SK-N-SH (cell line): ENCODE measurements around the gene ARHGEF25. TPM values are rescaled to one million over a fixed set of nuclear protein-coding genes. Genes with fewer than 3 reads are reported as not detected.

ENCODE experiments used
- CTCF ChIA-PET: fragments of 300-600, 350-600 bp; formaldehyde crosslinking; extraction: SDS; loops from one replicate; lab custom pipeline; 2021; lab: Yijun Ruan, JAX
- POLR2A ChIA-PET: fragments of 350-600 bp; sonication (Branson Sonifier 250); formaldehyde crosslinking; extraction: SDS; loops from one replicate; lab custom pipeline; 2020; ENCODE audit warnings: antibody characterized with exemption, inconsistent platforms; lab: Yijun Ruan, JAX
- DNase-seq: peaks from one replicate; pipeline ENCODE4 v3.0.0; 2012
- H2AFZ ChIP-seq: fragments of 200-600 bp; sonication (generic); 2 replicates; pipeline ENCODE4 v1.8.1; 2016; ENCODE audit warnings: antibody characterized with exemption, mild to moderate bottlenecking, low read depth
- H3F3A ChIP-seq: fragments of 200-600 bp; sonication (generic); replicated peaks from 2 replicates; pipeline ENCODE3; 2016; ENCODE audit warnings: antibody characterized with exemption, mild to moderate bottlenecking; ENCODE audit not compliant: insufficient read depth
- H3K27ac ChIP-seq, 2 experiments: fragments of 200-500 bp in 1 of 2; fragments of 200-600 bp in 1 of 2; sonication (Bioruptor generic) in 1 of 2; sonication (generic), shearing (Covaris generic) in 1 of 2; 2 replicates each; pipeline versions ENCODE4 v1.5.1 to v1.6.1; 2014 to 2016; ENCODE audit warnings: low read depth in 2 of 2, inconsistent platforms in 1 of 2, low read length in 1 of 2, mild to moderate bottlenecking in 1 of 2, mixed read lengths in 1 of 2
- H3K27me3 ChIP-seq: fragments of 200-600 bp; sonication (generic), shearing (Covaris generic); 2 replicates; pipeline ENCODE4 v1.6.1; 2016; ENCODE audit warnings: mixed run types; ENCODE audit not compliant: insufficient read depth
- H3K36me3 ChIP-seq, 2 experiments: fragments of 200-500 bp in 1 of 2; fragments of 200-600 bp in 1 of 2; sonication (Bioruptor generic) in 1 of 2; sonication (generic) in 1 of 2; replicated peaks in 1 of 2; 2 replicates each; pipeline versions ENCODE3 to v1.5.1; 2014 to 2016; ENCODE audit warnings: low read length in 1 of 2, mild to moderate bottlenecking in 1 of 2; ENCODE audit not compliant: insufficient read depth in 2 of 2, control insufficient read depth in 1 of 2
- H3K4me1 ChIP-seq, 2 experiments: fragments of 200-500 bp in 1 of 2; fragments of 200-600 bp in 1 of 2; sonication (Bioruptor generic) in 1 of 2; sonication (generic), shearing (Covaris generic) in 1 of 2; 2 replicates each; pipeline versions ENCODE4 v1.5.1 to v1.6.1; 2014 to 2016; ENCODE audit warnings: low read depth in 1 of 2, low read length in 1 of 2, mixed run types in 1 of 2; ENCODE audit not compliant: insufficient read depth in 2 of 2, control insufficient read depth in 1 of 2
- H3K4me2 ChIP-seq: fragments of 200-600 bp; sonication (generic), shearing (Covaris generic); 2 replicates; pipeline ENCODE4 v1.6.1; 2017; ENCODE audit warnings: mixed run types
- H3K4me3 ChIP-seq, 2 experiments: fragments of 200-500 bp in 1 of 2; fragments of 200-600 bp in 1 of 2; sonication (Bioruptor generic) in 1 of 2; sonication (generic), shearing (Covaris generic) in 1 of 2; 2 replicates each; pipeline versions ENCODE4 v1.5.1 to v1.8.1; 2014 to 2016; ENCODE audit warnings: low read depth in 2 of 2, inconsistent platforms in 1 of 2, low read length in 1 of 2, mild to moderate bottlenecking in 1 of 2, mixed read lengths in 1 of 2, moderate library complexity in 1 of 2
- H3K79me2 ChIP-seq: fragments of 200-600 bp; sonication (generic); 2 replicates; pipeline ENCODE4 v1.8.1; 2017; ENCODE audit warnings: mild to moderate bottlenecking; ENCODE audit not compliant: insufficient read depth
- H3K9ac ChIP-seq: fragments of 200-600 bp; sonication (generic); 2 replicates; pipeline ENCODE4 v1.6.1; 2017; ENCODE audit warnings: mixed run types
- H3K9me2 ChIP-seq: fragments of 200-600 bp; sonication (generic); 2 replicates; pipeline ENCODE4 v1.6.1; 2017; ENCODE audit warnings: mixed run types
- H3K9me3 ChIP-seq: fragments of 200-600 bp; sonication (generic); 2 replicates; pipeline ENCODE4 v1.6.1; 2017; ENCODE audit warnings: mixed run types, mild to moderate bottlenecking, moderate library complexity
- H4K20me1 ChIP-seq: fragments of 200-600 bp; sonication (generic); 2 replicates; pipeline ENCODE4 v1.6.1; 2017; ENCODE audit warnings: mild to moderate bottlenecking, mixed run types; ENCODE audit not compliant: insufficient read depth
- CTCF ChIP-seq: fragments of 200-600 bp; sonication (generic); IDR thresholded peaks from 2 replicates; pipeline ENCODE4 v1.6.1; 2017; ENCODE audit warnings: antibody characterized with exemption, mild to moderate bottlenecking, moderate library complexity
- GATA2 ChIP-seq: sonication (generic); formaldehyde crosslinking; IDR thresholded peaks from 2 replicates; pipeline ENCODE4 v1.5.0; 2020; ENCODE audit warnings: mild to moderate bottlenecking, missing genetic modification reagents
- SIN3A ChIP-seq: IDR thresholded peaks from 2 replicates; pipeline ENCODE4 v1.6.1; 2012; ENCODE audit warnings: low read depth, mild to moderate bottlenecking, low read length, moderate library complexity, borderline replicate concordance
- TAF1 ChIP-seq: IDR thresholded peaks from 2 replicates; pipeline ENCODE4 v1.6.1; 2012; ENCODE audit warnings: low read depth, mild to moderate bottlenecking, low read length, moderate library complexity, borderline replicate concordance
- TCF12 ChIP-seq: IDR thresholded peaks from 2 replicates; pipeline ENCODE4 v1.4.0; 2012
- ZBTB33 ChIP-seq: IDR thresholded peaks from 2 replicates; pipeline ENCODE4 v1.4.0; 2012; ENCODE audit warnings: low read depth, borderline replicate concordance
- WGBS: methylation state at CpG from one replicate; pipeline ENCODE4 v1.1.6; 2017; ENCODE audit warnings: low lambda C conversion rate; 5-methylcytosine and 5-hydroxymethylcytosine counted together
- polyA plus RNA-seq, 3 experiments: library from polyadenylated mRNA; depleted of rRNA; stranded (reverse); fragments of >200 nt; gene quantifications; 2 replicates each; pipeline ENCODE4 v1.2.3, GENCODE V29; 2012
- TF ChIP-seq, protein P1 (sequence below): fragments of 150-350 bp; IDR thresholded peaks from 2 replicates; pipeline ENCODE4 v1.6.1; 2017; ENCODE audit warnings: antibody characterized with exemption, low read length, low read depth, borderline replicate concordance

Gene ARHGEF25
- polyA plus RNA-seq, 1 of the 3 experiments (the other 2 are of a cell fraction): 48.1 TPM

DNA sequence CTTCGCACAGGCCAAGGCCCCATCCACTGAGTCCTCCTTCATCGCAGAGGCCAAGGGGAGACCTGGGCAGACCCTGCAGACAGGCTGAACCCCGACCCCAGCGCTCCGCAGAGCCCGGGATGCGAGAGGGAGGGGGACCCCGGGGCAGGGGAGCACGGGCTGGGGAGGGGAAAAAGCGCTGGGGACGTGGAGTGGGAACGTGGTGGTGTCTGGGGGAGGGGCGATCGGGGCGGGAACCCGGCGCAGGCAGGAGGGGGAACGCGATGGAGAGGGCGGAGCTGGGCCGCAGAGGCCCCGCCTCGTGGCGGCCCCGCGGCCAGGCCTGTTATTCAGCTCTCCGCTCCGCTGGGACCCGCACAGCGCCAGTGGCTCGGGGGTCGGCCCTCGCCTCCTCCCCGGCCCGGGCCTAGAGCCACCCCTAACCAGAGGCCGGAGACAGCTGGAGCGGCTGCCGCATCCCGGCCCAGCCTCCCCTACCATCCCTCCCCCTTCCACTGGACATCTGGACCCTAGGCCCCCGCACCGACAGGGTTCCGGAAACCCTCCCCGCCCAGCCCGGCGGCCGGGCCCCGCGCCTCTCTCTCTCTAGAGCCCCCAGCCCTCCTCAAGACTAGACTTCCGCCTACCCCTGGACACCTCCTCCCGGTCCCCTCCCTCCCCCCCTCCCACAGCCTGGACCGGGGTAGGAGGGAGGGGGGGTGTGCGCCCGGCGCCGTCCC, at the start of gene ARHGEF25 (continued):
- TF ChIP-seq ZBTB33: no peak
- TF ChIP-seq, protein P1, sequence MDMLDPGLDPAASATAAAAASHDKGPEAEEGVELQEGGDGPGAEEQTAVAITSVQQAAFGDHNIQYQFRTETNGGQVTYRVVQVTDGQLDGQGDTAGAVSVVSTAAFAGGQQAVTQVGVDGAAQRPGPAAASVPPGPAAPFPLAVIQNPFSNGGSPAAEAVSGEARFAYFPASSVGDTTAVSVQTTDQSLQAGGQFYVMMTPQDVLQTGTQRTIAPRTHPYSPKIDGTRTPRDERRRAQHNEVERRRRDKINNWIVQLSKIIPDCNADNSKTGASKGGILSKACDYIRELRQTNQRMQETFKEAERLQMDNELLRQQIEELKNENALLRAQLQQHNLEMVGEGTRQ: no peak

GRCh38 chr12:57563358-57563757, 47.9 kb upstream of the ARHGEF25 start:
- Histone ChIP-seq H3F3A (no peaks in the 10 kb centered on the region), H4K20me1 (no peaks in the 10 kb centered on the region), H3K9ac (no peak overlapping the region), H3K4me2 (no peak overlapping the region), H3K9me2 (no peaks in the 10 kb centered on the region), H3K79me2 (peaks cover 5% of the 10 kb centered on the region; the same call in 1 of the 2 replicates), H3K9me3 (no peaks in the 10 kb centered on the region), H3K36me3 (peaks cover 6 to 15% of the 10 kb centered on the region in 2 experiments), H3K4me1 (0 out of 4 replicates have a peak, but pooled peaks cover 0 to 4% of the 10 kb centered on the region in 2 experiments), H3K4me3 (no peak overlapping the region), H3K27me3 (no peaks in the 10 kb centered on the region), H3K27ac (no peak overlapping the region), H2AFZ (no peak overlapping the region)
- TF ChIP-seq CTCF (no peak), TAF1 (no peak), SIN3A (no peak), GATA2 (no peak)
- ChIA-PET POLR2A (no interaction called here), CTCF (interaction anchor here (3.8 to 7.3 kb wide), 2 partner anchors 20 to 69 kb away, joined by 14 to 46 read pairs; partner anchors contain the start of gene B4GALNT1)
- 84% methylated on average over 4 of the region's 4 CpGs for WGBS
- no peak for DNase-seq

DNA sequence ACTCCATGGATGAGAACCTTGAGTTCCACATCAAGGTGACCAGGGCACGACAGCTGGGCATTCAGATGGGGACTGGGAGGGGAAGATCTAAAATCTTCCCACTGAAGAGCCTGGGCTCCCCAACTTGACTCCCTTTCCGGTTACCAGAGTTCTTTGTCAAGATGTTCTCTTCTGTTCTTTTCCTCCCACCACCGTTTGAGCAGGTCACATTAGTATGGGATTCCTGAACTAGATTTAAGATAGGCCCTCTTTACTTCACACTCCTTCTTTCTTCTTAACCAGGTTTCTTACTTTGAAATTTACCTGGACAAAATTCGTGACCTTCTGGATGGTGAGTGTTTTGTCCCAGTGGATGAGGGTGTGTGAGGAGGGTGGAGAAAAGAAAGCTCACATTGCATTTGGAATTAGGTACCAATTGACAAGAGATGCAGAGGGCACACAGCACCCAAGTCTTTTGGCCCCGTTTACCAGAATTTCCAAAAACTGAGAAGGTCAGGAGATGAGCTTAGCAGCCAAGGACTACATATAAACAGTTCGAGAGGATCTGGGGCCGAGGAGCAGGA, 47.0 kb upstream of the ARHGEF25 start:
- H3K79me2 ChIP-seq: no peaks in the 10 kb centered on the region
- ChIA-PET CTCF (interaction anchor here (1.0 to 7.3 kb wide), 3 partner anchors 11 to 68 kb away, joined by 4 to 46 read pairs (median 14); partner anchors contain the start of gene B4GALNT1), POLR2A (no interaction called here)
- no peak overlapping the region for H3K27ac ChIP-seq
- no peak for DNase-seq
- no peak overlapping the region for H3K4me2 ChIP-seq
- H3F3A ChIP-seq: no peaks in the 10 kb centered on the region
- H3K4me3 ChIP-seq: no peak overlapping the region
- 73% methylated on average over 7 of the region's 7 CpGs for WGBS
- 0 out of 4 replicates have a peak, but pooled peaks cover 0 to 4% of the 10 kb centered on the region in 2 experiments for H3K4me1 ChIP-seq
- H3K9ac ChIP-seq: no peak overlapping the region
- H3K9me3 ChIP-seq: no peaks in the 10 kb centered on the region
- H2AFZ ChIP-seq: no peak overlapping the region
- no peaks in the 10 kb centered on the region for H3K9me2 ChIP-seq
- no peaks in the 10 kb centered on the region for H3K27me3 ChIP-seq
- TF ChIP-seq SIN3A (no peak), TCF12 (no peak)
- TF ChIP-seq, protein P1: no peak
- H3K36me3 ChIP-seq: peaks cover 9 to 21% of the 10 kb centered on the region in 2 experiments
- no peaks in the 10 kb centered on the region for H4K20me1 ChIP-seq
